ENCODE results near the gene LRMDA.

LRMDA gene

GRCh38 chr10:75672111-75672671 lies 240.8 kb downstream of the LRMDA start:
- no peak for DNase-seq (ENCODE audit: low spot score)

GRCh38 chr10:75672842-75673241 lies 241.4 kb downstream of the LRMDA start:
- DNase-seq (ENCODE audit: low spot score): no peak

GRCh38 chr10:75677541-75677940 lies 246.1 kb downstream of the LRMDA start:
- no peak for DNase-seq (ENCODE audit: low spot score)

GRCh38 chr10:75678527-75678926 lies 247.1 kb downstream of the LRMDA start:
- no peak for DNase-seq (ENCODE audit: low spot score)

- no peak for DNase-seq (ENCODE audit: low spot score)
These were observed 248.1 kb downstream of the LRMDA start for GRCh38 chr10:75679536-75679935.

- DNase-seq (ENCODE audit: low spot score): no peak
These were observed 249.9 kb downstream of the LRMDA start for GRCh38 chr10:75681334-75681733.

- no peak for DNase-seq (ENCODE audit: low spot score)
These were observed 251.5 kb downstream of the LRMDA start for GRCh38 chr10:75682649-75683557.

GRCh38 chr10:75685187-75685586 lies 253.8 kb downstream of the LRMDA start:
- no peak for DNase-seq (ENCODE audit: low spot score)

- DNase-seq (ENCODE audit: low spot score): no peak
These were observed 257.3 kb downstream of the LRMDA start for GRCh38 chr10:75688506-75689300.

GRCh38 chr10:75693489-75693888 lies 262.1 kb downstream of the LRMDA start:
- DNase-seq (ENCODE audit: low spot score): no peak

GRCh38 chr10:75694269-75694668 lies 262.8 kb downstream of the LRMDA start:
- no peak for DNase-seq (ENCODE audit: low spot score)

GRCh38 chr10:75694790-75695189 lies 263.4 kb downstream of the LRMDA start:
- no peak for DNase-seq (ENCODE audit: low spot score)

GRCh38 chr10:75695994-75696393 lies 264.6 kb downstream of the LRMDA start:
- DNase-seq (ENCODE audit: low spot score): no peak

GRCh38 chr10:75696536-75696935 lies 265.1 kb downstream of the LRMDA start:
- no peak for DNase-seq (ENCODE audit: low spot score)

- DNase-seq (ENCODE audit: low spot score): no peak
These were observed 271.9 kb downstream of the LRMDA start for GRCh38 chr10:75703191-75703854.

- no peak for DNase-seq (ENCODE audit: low spot score)
These were observed 274.0 kb downstream of the LRMDA start for GRCh38 chr10:75705426-75705825.

- no peak for DNase-seq (ENCODE audit: low spot score)
These were observed 275.8 kb downstream of the LRMDA start for GRCh38 chr10:75707080-75707840.

GRCh38 chr10:75708060-75708459 lies 276.6 kb downstream of the LRMDA start:
- DNase-seq (ENCODE audit: low spot score): no peak

GRCh38 chr10:75709245-75709644 lies 277.8 kb downstream of the LRMDA start:
- DNase-seq (ENCODE audit: low spot score): no peak

- DNase-seq (ENCODE audit: low spot score): no peak
These were observed 278.4 kb downstream of the LRMDA start for GRCh38 chr10:75709811-75710210.

- peak; percentile 18 for DNase-seq (ENCODE audit: low spot score)
These were observed 280.9 kb downstream of the LRMDA start for GRCh38 chr10:75712242-75712880.

Measured in iPS-NIHi11 (cell line).